Measurements from ENCODE around the gene COLEC11. TPM values are rescaled to one million over a fixed set of nuclear protein-coding genes. Genes with fewer than 3 reads are reported as not detected.
"Not testable (repeated sequence)": the region's sequence is repeated elsewhere in the genome, so short reads cannot be mapped to it uniquely, and the experiment has no call there.

COLEC11 gene
- total and polyA plus RNA-seq, 9 donors: 0.14 to 1.3 (median 0.42) TPM; not detected in 1

DNA sequence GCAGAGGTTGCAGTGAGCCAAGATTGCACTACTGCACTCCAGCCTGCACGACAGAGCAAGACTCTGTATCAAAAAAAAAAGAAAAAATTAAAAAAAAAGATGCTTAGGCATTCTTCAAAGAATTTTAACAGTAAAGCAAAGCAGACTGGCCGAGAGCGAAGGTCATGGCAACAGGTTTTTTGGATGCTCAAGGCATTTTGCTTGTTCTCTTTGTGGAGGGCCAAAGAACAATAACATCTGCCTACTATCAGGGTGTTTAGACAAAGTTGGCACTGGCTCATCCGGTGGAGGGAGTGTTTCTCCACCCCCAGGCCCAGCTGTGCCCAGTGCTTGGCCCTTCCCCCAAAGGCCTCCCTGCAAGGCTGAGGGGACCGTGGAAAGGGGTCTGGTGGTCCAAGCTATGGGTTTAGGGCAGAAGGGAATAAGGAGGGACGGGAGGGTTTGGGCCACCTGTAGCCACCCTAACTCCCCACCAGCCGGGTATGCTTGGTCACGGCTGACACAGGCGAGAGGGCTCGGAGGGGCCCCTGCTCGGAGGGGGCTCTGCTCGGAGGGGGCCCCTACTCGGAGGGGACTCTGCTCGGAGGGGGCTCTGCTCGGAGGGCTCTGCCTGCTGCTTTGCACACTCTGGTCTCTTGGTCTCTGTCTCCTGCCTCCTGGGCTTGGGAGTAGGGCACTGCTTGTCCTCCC, 36.4 kb downstream of the COLEC11 start:
- Histone ChIP-seq H3K9me3 (replicated peaks; ENCODE audit: control insufficient read depth, low read depth, low read length) (no peaks in the 10 kb centered on the region), H3K36me3 (ENCODE audit: control insufficient read depth, insufficient read depth, low read length) (no peaks in the 10 kb centered on the region), H3K27me3 (ENCODE audit: control insufficient read depth, insufficient read depth, low read length) (no peaks in the 10 kb centered on the region), H3K4me1 (ENCODE audit: control insufficient read depth, insufficient read depth, low read length) (peaks cover 6% of the 10 kb centered on the region), H3K27ac (ENCODE audit: low read length) (no peak overlapping the region), H3K4me3 (ENCODE audit: low read length) (no peak overlapping the region)
- DNase-seq: no peak
- WGBS (ENCODE audit: insufficient coverage): 76% methylated on average over 13 of the region's 15 CpGs

GRCh38 chr2:3631851-3632659, 37.1 kb downstream of the COLEC11 start:
- H3K9me3 ChIP-seq (replicated peaks; ENCODE audit: control insufficient read depth, low read depth, low read length): no peaks in the 10 kb centered on the region
- no peaks in the 10 kb centered on the region for H3K36me3 ChIP-seq (ENCODE audit: control insufficient read depth, insufficient read depth, low read length)
- peaks cover 6% of the 10 kb centered on the region for H3K4me1 ChIP-seq (ENCODE audit: control insufficient read depth, insufficient read depth, low read length)
- no peak for DNase-seq
- no peak overlapping the region for H3K4me3 ChIP-seq (ENCODE audit: low read length)
- no peak overlapping the region for H3K27ac ChIP-seq (ENCODE audit: low read length)
- 92% methylated on average over 24 of the region's 26 CpGs for WGBS (ENCODE audit: insufficient coverage)
- H3K27me3 ChIP-seq (ENCODE audit: control insufficient read depth, insufficient read depth, low read length): no peaks in the 10 kb centered on the region

GRCh38 chr2:3633089-3633981, 38.4 kb downstream of the COLEC11 start:
- no peak overlapping the region for H3K4me3 ChIP-seq (ENCODE audit: low read length)
- peaks cover 6% of the 10 kb centered on the region for H3K4me1 ChIP-seq (ENCODE audit: control insufficient read depth, insufficient read depth, low read length)
- H3K36me3 ChIP-seq (ENCODE audit: control insufficient read depth, insufficient read depth, low read length): no peaks in the 10 kb centered on the region
- no peaks in the 10 kb centered on the region for H3K27me3 ChIP-seq (ENCODE audit: control insufficient read depth, insufficient read depth, low read length)
- H3K9me3 ChIP-seq (replicated peaks; ENCODE audit: control insufficient read depth, low read depth, low read length): no peaks in the 10 kb centered on the region
- no peak overlapping the region for H3K27ac ChIP-seq (ENCODE audit: low read length)
- 68% methylated on average over 24 of the region's 33 CpGs for WGBS (ENCODE audit: insufficient coverage)
- peak; percentile 41 for DNase-seq

DNA sequence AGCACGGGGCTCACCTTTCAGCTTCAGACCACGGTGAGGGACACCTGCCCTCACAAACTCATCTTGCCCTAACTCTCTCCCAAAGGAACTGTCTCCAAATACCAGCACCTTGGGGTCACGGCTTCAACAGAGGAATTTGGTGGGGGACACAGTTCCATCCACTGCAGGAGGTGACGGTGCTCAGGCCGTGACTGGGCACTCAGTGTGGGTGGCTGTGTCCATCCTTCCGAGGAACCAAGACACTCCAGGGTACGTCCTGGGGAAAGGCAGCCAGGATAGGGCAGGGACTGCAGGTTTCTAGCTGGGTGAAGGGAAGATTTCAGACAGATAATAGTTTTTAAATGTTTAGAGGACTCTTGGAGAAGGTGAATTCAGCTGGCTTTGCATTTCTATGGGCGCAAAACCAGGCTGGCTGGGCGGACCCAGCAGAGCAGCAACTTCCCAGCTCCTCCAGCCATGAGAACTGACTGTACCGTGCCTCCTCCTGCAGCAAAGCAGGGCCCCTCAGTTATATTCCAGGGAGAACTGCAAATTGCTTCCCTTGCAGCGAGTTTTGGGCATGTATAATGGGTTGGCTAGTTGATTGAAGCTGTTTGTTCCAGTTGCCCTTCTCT, 39.2 kb downstream of the COLEC11 start:
- no peak for DNase-seq
- Histone ChIP-seq H3K27ac (ENCODE audit: low read length) (no peak overlapping the region), H3K36me3 (ENCODE audit: control insufficient read depth, insufficient read depth, low read length) (no peaks in the 10 kb centered on the region), H3K4me1 (ENCODE audit: control insufficient read depth, insufficient read depth, low read length) (peaks cover 6% of the 10 kb centered on the region), H3K4me3 (ENCODE audit: low read length) (no peak overlapping the region), H3K27me3 (ENCODE audit: control insufficient read depth, insufficient read depth, low read length) (no peaks in the 10 kb centered on the region), H3K9me3 (replicated peaks; ENCODE audit: control insufficient read depth, low read depth, low read length) (no peaks in the 10 kb centered on the region)
- 87% methylated on average over 3 of the region's 11 CpGs for WGBS (ENCODE audit: insufficient coverage)

GRCh38 chr2:3634596-3635121, 39.7 kb downstream of the COLEC11 start:
- H3K27me3 ChIP-seq (ENCODE audit: control insufficient read depth, insufficient read depth, low read length): no peaks in the 10 kb centered on the region
- WGBS (ENCODE audit: insufficient coverage): 64% methylated on average over 12 of the region's 12 CpGs
- peaks cover 6% of the 10 kb centered on the region for H3K4me1 ChIP-seq (ENCODE audit: control insufficient read depth, insufficient read depth, low read length)
- H3K9me3 ChIP-seq (replicated peaks; ENCODE audit: control insufficient read depth, low read depth, low read length): no peaks in the 10 kb centered on the region
- no peaks in the 10 kb centered on the region for H3K36me3 ChIP-seq (ENCODE audit: control insufficient read depth, insufficient read depth, low read length)
- DNase-seq: no peak
- no peak overlapping the region for H3K27ac ChIP-seq (ENCODE audit: low read length)
- no peak overlapping the region for H3K4me3 ChIP-seq (ENCODE audit: low read length)

DNA sequence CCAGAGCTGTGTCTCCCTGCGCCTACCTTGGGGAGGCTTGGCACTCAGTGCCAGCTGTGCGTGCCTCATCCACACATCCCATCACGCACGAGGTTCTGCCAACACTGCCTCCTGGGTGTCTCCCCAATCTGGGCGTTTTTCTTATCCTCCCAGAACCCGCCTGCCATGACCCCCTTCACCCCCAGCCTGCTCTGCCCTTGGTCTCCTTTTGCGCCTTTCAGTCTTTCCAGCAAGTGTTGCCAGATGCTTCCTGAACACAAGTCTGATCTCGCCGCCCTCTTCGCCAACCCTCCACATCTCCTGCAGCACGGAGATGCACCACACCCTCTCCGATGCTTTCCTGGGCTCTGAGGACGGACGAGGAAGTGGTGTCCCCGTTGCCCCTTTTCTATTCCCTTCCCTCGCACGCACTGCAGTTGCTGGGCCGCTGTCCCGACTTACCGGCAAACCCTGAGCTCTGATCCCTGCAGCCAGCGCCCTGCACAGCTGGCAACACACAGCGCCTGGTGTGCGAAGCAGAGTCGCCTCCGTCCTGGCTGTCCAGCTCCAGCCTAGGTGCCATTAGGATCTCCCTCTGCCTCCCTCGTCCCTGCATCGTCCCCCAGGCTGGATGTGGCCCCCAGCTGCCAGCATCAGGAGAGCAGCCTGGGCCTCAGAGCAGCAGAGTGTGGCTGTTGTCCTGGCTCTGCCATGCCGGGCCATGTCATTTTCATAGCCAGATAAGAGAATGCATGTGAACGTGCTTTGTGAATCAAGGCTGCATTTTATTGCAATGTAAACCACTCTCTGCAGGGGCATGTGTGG, 40.5 kb downstream of the COLEC11 start:
- 63% methylated on average over 29 of the region's 29 CpGs for WGBS (ENCODE audit: insufficient coverage)
- DNase-seq: no peak

DNA sequence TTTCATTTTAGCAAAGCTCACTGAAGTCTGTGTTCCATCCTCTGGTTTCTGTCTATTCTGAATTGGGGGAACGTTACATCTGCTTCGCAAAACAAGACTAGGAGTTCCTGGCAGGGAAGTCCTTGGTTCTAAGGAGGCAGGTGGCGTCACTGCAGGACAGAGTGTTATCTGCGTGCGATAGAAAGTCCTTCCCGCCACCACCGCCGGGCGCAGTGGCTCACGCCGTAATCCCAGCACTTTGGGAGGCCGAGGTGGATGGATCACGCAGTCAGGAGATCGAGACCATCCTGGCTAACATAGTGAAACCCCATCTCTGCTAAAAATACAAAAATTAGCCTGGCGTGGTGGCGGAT, 41.0 kb downstream of the COLEC11 start:
- WGBS (ENCODE audit: insufficient coverage): 90% methylated on average over 12 of the region's 16 CpGs
- not testable (repeated sequence) for H3K27me3 ChIP-seq (ENCODE audit: control insufficient read depth, insufficient read depth, low read length); H3K9me3 ChIP-seq (replicated peaks; ENCODE audit: control insufficient read depth, low read depth, low read length); DNase-seq; H3K4me1 ChIP-seq (ENCODE audit: control insufficient read depth, insufficient read depth, low read length); H3K27ac ChIP-seq (ENCODE audit: low read length); H3K36me3 ChIP-seq (ENCODE audit: control insufficient read depth, insufficient read depth, low read length); H3K4me3 ChIP-seq (ENCODE audit: low read length)

More for the DNA sequence above, 40.5 kb downstream of the COLEC11 start:
- Histone ChIP-seq H3K9me3 (replicated peaks; ENCODE audit: control insufficient read depth, low read depth, low read length) (no peaks in the 10 kb centered on the region), H3K4me3 (ENCODE audit: low read length) (no peak overlapping the region), H3K27ac (ENCODE audit: low read length) (no peak overlapping the region), H3K27me3 (ENCODE audit: control insufficient read depth, insufficient read depth, low read length) (no peaks in the 10 kb centered on the region), H3K36me3 (ENCODE audit: control insufficient read depth, insufficient read depth, low read length) (no peaks in the 10 kb centered on the region), H3K4me1 (ENCODE audit: control insufficient read depth, insufficient read depth, low read length) (peaks cover 6% of the 10 kb centered on the region)

- H3K27me3 ChIP-seq (ENCODE audit: control insufficient read depth, insufficient read depth, low read length): no peaks in the 10 kb centered on the region
- H3K36me3 ChIP-seq (ENCODE audit: control insufficient read depth, insufficient read depth, low read length): no peaks in the 10 kb centered on the region
- no peaks in the 10 kb centered on the region for H3K9me3 ChIP-seq (replicated peaks; ENCODE audit: control insufficient read depth, low read depth, low read length)
- H3K4me3 ChIP-seq (ENCODE audit: low read length): no peak overlapping the region
- H3K27ac ChIP-seq (ENCODE audit: low read length): no peak overlapping the region
- 89% methylated on average over 8 of the region's 13 CpGs for WGBS (ENCODE audit: insufficient coverage)
- DNase-seq: no peak
- H3K4me1 ChIP-seq (ENCODE audit: control insufficient read depth, insufficient read depth, low read length): peaks cover 8% of the 10 kb centered on the region
These were observed 41.8 kb downstream of the COLEC11 start for GRCh38 chr2:3636586-3637310.

DNA sequence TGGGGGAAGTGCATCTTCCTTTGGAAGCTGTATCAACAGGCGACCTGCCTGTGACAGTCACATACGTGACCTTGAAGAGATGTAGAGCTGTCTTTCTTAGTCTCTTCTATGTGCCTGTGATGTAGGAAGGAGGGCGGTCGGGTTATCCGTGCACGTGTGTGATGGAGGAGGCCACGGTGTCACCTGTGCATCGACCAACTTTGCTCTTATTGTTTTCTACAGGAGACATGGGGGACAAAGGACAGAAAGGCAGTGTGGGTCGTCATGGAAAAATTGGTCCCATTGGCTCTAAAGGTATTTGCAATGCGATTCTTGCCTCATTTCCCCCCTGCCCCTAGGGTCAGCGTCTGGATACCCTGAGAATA, 42.4 kb downstream of the COLEC11 start:
- Histone ChIP-seq H3K9me3 (replicated peaks; ENCODE audit: control insufficient read depth, low read depth, low read length) (no peaks in the 10 kb centered on the region), H3K27ac (ENCODE audit: low read length) (no peak overlapping the region), H3K27me3 (ENCODE audit: control insufficient read depth, insufficient read depth, low read length) (no peaks in the 10 kb centered on the region), H3K4me1 (ENCODE audit: control insufficient read depth, insufficient read depth, low read length) (peaks cover 14% of the 10 kb centered on the region), H3K4me3 (ENCODE audit: low read length) (no peak overlapping the region), H3K36me3 (ENCODE audit: control insufficient read depth, insufficient read depth, low read length) (no peaks in the 10 kb centered on the region)
- no peak for DNase-seq
- 78% methylated on average over 4 of the region's 11 CpGs for whole genome bisulfite sequencing (ENCODE audit: insufficient coverage)
